Umbilical cord (tissue), 2 donors: ENCODE results near the gene TTC38. TPM values are rescaled to one million over a fixed set of nuclear protein-coding genes. Genes with fewer than 3 reads are reported as not detected.

Experiments
- DNase-seq: peaks from one replicate; pipeline ENCODE4 v3.0.0-alpha.2; 2015; ENCODE audit warnings: low spot score
- total RNA-seq: library from RNA; depleted of rRNA; stranded (reverse); fragments of >200 nt; gene quantifications from one replicate; pipeline ENCODE4 v1.2.3, GENCODE V29; 2014; ENCODE audit warnings: low replicate concordance; ENCODE audit not compliant: insufficient read depth

TTC38 gene
- total RNA-seq, 1 donor from 2014 or later = 20.7 TPM

DNA sequence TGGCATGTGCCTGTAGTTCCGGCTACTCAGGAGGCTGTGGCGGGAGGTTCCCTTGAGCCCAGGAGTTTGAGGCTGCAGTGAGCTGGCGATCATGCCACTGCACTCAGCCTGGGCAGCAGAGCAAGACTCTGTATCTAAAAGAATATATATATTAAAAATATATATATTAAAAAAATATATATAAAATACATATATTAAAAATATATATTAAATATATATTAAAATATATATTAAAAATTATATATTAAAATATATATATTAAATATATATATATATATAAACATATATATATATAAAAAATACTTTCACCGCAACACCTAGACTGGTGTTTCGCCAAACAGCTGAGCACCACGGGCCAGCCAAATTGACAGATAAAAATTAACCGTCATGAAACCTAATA lies 8.8 kb downstream of the TTC38 start:
- DNase-seq = no peak

DNA sequence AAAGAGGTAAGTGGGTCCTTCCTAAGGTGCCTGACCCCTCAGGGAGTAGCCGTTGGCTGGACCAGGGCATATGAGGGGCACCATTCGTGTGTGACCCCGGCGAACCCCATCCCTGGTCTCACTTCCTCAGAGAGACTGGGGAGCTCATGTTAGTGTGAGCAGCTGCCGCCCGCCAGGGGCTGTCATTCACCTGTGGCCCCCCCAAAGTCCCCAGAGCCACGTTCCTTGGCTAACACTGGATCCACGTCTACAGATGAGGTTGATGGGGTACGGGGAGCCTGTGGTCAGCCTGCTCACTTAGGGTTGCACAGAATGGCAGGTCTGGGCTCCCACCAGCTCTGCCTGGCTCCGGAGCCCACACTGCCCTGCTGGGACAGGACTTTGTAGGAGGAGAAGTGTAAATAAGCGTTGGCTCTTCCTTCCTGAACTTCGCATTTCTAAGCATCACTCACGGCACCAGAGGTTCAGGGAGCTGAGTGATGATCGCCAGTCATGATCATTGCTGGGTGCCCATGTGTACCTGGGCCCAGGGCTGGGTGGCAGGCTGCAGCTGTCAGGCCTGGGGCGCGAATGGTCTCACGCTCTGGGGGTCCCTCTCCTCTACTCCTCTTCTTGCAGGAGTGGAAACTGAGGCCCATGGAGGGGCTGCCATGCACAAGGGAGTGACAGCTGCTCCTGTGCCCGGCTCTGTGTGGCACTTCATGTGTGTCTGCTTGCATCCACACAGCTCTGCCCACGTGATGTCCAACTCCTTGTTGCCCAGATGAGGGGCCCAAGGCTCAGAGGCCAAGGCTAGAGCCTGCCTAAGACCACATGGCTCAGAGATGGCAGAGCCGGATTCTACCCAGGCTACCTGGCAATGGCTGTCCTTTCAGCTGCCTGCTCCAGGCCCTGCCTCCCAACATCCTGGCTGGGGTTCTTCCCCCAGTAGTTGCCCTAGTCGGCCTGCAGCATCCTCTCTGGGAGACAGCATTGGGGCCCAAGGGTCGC lies 11.1 kb downstream of the TTC38 start:
- DNase-seq = no peak

DNA sequence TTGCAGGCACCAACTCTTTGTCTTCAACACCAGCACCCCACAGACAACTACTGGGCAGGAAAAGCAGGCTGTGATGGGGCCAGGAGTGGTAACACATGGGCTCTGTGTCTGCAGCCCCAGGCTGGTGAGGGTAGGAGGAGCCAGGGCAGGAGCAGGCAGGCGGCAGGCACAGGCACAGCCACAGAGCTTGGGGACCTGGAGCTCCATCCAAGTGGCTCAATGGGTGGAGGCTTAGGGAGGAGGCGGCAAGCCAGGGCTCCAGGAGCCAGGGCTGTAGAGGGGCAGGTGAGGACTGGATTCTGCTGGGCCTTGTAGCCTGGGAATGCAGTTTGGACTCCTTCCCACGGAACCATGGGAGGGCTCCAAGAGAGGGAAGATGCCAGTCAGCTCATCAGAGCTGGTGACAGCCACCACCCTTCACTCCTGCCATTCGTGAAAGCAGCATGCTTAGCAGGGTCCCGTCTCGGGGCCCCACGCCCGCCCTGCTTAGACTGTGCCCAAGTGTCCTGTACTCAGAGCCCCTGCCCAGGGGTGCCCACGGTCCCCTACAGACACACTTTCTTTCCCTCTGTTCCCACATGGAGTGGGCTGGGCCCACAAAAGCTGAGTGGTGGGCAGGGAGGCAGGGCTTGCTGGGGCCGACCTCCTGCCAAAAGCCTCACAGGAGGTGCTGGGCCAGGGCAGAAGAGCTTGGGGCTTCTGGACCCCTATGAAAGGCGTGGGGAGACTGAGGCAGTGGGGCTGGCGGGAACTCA lies 12.4 kb downstream of the TTC38 start:
- DNase-seq = no peak

DNA sequence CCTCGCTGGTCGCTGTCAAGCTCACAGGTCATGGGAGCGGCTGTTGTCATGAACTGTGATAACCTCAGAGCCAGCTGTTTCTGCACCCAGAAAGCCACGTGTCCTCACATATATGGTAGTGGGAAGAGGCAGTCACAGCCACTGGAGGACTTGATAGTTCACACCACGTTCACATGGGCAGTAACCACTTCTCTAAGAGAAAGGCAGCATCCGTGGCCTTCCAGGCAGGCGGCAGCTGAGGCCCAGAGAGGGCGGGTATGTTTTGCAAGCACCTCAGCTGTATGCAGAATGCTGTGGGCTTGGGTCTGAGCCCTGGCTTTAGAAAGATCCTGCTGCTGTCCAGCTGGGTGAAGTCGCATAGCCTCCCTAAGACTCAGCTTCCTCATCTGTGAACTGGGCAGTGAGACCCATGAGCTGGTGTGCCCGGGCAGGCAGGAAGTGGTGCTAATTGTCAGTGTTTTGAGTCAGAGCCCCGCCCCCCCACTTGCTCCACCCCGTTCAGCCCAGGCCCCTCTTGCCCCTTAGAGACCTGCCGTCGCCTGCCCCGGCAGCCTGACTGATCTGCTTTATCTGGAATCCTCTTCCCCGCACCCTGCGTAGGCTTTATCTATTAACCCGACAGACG lies 13.3 kb downstream of the TTC38 start:
- no peak for DNase-seq

DNA sequence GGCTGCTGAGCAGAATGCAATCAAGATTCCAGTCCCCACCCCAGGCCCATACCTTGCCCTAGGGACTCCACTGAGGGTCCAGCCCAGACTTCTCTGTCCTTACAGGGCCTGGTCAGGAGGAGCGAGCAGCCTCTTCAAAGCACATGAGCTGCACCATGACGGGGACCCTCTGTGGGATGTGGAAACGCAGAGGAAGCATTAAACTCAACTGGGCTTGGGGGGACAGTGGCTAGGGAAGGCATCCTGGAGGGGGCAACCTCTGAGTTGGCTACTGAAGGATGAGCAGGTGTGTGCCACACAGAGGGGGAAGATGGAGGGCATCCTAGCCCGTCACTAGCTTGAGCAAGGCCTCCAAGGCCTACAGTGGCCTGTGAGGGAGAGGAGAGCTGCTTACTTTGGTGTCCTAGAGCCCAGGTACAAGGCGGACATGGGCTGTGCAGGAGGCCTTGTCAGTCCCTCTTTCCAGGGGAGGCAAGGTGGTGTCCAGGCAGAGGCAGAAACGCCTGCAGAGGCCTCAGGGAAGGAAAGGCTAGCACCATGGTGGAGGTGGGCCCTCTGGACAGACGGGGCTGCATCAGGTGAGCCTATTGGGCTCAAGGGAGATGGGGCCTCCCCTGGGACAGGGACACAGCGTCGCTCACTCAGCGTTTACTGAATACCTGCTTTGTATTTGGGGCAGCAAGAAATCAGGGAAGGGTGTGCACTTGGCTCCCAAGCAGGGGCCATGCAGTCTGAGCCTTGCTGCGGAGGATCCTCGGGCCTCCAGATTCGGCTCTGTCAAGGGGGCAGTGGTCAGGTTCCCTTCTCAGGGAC lies 14.3 kb downstream of the TTC38 start:
- no peak for DNase-seq

DNA sequence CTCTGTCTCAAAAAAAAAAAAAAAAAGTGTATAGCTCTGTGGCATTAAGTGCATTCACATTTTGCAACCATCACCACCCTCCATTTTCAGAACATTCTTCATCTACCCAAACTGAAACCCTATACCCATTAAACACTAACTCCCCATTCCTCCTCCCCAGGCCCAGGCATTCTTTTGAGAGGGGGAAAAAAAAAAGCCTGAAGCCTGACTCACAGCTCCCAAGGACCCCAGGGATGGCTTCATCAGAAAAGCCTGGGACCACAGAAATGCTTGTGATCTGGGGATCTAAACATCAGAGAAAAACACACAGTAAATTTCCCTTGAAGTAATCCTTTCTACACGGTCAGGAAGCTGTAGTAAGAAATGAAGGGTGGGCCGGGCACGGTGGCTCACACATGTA lies 18.2 kb downstream of the TTC38 start:
- no peak for DNase-seq

DNA sequence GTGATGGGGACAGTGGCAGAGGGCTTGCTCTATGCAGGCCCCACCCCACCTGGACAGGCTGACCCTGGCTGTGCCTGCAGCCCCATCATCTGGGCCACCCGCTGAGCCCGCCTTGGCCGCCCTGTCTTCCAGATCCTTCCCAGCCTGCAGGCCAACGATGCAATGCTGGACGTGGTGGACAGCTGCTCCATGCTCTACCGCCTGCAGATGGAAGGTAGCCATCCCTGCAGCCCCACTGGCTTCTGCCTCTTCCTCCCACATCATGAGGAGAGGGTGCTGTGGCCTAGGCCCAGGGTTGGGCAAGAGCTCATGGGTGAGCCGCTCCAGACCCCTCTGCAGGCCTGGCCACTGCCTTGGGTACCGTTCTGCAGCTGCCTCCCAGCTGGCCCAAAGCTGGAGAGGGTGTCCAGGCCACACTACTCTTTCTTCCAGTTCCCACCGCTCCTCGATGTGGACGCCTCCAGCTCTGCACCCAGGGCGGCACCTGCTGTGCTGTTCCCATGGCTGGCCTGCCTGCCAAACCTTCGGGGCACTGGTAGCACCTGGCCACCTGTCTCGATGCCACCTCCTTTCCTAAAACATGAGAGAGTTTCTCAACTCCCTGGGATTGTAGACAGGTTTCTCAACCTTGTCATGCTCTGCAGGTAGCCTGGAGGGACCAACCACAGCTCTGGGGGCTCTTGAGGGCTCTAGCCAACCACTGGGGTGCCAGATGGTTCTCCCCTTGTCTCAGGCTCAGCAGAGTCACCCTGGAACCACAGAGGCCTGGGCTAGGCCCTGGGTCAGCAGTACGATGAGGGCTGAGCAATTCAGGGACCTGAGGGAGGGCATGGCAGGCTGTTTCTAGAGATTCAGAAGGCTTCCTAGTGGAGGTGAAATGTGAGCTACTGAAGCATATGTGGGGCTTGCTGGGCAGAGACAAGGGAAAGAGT lies 19.4 kb downstream of the TTC38 start:
- DNase-seq = no peak

DNA sequence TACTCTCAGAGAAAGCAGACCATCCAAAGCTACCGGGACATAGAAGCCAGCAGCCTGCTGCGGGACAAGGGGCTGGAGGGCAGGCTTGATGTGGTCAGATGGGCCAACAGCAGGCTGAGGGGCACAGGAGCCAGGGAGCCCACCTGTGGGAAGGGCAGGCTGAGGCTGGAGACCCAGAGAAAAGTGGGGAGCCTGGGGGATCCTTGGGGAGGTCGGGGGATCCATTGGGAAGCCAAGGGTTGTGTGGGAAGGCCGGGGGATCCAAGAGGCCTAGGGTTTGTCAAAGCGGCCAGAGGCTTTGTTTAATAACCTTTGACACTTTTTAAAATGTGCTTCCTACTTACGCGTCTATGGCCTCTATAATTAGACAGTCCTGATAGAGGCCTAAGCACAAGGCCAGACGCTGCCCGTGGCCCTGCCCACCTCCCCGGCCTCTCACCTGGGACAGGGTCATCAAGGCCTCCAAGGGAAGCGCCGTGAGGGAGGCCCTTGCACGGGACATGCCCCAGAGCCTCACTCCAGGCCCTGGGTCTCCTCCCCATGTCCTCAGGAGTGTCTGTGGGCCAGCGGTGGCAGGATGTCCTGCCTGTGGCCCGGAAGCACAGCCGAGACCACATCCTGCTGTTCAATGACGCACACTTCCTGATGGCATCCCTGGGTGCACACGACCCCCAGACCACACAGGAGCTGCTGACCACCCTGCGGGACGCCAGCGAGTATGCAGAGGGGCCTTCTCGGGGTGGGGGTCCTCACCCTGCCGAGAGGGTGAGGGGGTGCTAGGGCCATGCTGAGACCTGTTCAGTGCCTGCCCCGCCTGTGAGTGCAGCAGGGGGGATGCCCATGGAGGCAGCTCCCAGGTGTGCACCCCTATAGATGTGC lies 20.3 kb downstream of the TTC38 start:
- DNase-seq = no peak

DNA sequence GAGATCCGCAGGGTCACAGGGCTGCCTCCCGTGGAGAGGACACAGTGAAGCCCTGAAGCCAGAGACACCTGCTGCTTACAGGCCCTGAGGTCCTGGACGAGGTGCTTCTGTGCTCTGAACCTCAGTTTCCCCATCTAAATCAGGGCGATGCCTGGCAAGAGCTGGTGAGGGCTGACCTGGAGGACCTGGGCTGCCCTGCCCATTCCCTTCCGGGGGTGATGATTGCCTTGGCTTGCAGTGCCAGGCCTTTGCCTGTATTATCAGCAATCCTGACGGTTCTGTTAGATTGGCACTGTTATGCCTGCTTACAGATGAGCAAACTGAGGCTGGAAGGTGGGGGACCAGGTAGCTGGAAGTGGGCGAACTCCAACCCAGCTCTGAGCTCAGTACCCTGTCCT lies 21.0 kb downstream of the TTC38 start:
- DNase-seq = no peak

DNA sequence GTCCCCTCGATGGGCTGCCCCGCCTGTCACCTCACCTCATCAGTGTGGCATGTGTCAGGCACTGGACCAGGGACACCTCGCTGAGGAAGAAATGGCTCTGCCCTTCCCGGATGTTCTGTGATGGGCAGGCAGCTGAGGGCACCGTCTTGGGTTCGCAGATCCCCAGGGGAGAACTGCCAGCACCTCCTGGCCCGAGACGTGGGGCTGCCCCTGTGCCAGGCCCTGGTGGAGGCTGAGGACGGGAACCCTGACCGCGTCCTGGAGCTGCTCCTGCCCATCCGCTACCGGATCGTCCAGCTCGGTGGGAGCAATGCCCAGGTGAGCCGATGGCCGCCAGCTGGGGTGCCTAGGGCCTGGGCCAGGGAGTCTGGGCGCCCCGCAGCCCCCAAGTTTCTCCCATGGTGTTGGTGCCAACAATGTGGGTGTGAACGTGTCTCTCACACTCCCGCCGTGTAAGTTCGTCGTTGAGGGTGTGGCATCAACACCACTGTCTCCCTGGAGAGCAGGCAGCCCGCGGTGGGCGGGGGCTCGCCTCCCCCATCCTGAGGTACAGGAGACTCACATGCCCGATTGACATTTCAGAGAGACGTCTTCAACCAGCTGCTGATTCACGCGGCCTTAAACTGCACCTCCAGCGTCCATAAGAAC lies 21.6 kb downstream of the TTC38 start:
- DNase-seq = no peak

DNA sequence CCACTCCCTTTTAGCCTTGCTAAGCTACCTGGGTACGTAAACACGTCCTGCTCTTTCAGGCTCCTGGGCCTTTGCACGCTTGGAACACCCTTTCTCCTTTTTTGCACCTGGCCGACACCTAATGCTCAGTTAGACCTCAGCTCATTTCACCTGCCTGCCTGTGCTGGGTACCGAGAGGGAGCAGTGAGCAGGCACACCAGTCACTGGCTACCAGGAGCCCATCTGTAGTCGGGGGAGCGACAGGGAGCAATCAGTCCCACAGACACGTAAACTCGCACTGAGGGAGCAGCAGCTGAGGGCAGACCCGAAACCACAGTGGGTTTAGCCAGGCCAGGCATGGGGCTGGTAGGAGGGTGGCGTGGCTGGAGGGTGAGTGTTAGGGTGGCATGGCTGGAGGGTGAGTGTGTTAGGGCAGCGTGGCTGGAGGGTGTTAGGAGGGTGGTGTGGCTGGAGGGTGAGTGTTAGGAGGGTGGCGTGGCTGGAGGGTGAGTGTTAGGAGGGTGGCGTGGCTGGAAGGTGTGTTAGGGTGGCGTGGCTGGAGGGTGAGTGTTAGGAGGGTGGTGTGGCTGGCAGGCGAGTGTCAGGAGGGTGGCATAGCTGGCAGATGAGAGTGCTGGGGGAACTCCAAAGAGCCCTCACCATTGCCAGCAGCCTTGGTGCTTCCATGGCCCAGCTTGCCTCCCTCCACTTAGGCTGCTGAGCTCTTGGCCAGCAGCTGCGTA lies 22.5 kb downstream of the TTC38 start:
- DNase-seq = no peak

DNA sequence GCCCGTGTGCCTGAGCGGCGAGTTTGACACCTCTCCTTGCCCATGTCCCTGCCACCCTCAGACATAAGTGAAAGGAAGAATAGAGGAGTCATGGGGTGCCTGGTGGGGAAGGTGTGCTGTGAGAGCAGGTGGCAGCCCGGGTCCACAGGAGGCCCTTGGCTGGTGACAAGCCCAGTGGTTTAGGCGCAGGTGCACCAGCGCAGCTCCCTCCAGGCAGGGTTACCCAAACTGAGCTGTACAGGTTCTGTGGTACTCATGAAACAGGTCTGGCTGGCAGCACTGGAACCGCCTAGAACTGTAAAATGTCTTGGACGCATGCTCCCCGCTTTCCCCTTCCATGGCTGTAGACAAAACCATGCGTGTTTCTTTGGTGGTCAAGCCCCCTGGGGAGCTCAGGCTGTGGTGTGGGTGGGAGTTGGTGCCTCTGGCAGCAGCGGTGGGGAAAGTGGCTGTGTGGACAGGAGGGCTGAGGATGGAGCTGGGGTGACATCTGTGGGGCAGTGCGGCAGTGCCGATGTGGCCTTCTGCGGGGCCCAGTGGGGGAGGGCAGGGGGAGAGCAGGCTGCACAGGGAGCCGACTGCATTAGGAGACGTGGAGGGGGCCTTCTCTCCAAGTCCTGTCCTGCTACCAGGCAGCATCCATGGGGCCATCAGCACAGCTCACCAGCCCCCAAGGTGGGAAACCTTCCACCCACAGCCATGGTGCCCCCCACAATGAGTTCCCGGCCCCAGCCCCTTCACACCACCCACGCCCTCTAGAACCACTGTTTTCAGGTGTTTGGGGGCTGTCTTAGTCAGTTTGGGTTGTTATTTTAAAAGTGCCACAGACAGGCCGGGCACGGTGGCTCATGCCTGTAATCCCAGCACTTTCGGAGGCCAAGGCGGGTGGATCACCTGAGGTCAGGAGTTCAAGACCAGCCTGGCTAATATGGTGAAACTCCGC lies 23.3 kb downstream of the TTC38 start:
- no peak for DNase-seq

DNA sequence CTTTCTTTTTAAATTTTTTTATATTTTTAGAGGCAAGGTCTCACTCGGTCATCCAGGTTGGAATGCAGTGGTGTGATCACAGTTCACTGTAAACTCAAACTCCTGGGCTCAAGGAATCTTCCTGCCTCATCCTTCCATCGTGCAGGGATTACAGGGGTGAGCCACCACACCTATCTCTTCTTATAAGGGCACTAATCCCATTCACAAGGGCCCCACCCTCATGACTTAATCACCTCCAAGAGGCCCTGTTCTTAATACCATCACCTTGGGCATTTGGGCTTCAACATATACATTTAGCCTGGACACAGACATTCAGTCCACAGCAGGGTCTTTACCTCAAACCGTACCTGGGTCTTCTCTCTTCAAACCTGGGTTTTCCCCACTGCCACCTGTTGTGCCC lies 24.4 kb downstream of the TTC38 start:
- DNase-seq = no peak

DNA sequence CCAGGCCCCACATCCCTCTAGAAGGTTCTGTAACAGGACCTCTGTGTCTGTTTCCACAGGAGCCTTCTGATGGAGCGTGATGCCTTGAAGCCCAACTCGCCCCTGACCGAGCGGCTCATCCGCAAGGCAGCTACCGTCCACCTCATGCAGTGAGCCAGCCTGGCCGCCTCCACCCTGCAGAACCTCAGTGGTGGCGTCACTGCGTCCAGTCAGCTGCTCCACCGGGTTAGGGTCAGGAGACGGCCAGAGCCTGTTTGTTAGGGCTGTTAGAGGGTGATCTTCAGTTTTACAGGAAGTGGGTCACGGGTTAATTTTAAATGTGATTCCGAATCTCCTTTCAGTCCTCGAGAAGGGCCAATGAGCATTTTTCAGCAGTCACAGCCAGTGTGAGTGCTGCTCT lies 24.9 kb downstream of the TTC38 start:
- no peak for DNase-seq

DNA sequence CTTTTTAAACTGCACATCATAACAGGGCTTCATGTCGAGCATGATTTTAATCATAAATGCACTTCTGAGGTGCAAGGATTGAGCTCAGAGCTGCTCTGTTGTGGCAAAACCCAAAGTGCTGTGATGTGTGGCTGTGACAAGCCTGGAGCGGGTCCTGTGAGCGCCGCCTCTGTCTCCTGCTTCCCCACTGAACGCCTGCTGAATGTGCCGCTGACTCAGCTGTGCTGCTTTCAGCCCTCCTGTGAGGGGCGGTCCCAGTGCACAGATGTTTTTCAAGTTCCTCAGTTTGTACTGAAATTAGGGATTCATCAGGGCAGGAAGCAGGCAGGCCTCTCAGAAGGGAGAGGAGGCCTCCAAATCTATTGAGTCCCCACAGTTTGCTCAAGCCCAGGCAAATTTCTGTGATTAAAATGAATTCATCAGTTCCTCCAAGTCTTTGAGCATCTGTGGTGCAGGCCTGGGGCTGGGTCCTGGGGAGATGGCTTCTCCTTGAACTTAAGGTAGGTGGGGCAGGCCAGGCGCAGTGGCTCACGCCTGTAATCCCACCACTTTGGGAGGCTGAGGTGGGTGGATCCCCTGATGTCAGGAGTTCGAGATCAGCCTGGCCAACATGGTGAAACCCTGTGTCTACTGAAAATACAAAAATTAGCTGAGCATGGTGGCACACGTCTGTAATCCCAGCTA lies 25.9 kb downstream of the TTC38 start:
- DNase-seq = peak; percentile 54

DNA sequence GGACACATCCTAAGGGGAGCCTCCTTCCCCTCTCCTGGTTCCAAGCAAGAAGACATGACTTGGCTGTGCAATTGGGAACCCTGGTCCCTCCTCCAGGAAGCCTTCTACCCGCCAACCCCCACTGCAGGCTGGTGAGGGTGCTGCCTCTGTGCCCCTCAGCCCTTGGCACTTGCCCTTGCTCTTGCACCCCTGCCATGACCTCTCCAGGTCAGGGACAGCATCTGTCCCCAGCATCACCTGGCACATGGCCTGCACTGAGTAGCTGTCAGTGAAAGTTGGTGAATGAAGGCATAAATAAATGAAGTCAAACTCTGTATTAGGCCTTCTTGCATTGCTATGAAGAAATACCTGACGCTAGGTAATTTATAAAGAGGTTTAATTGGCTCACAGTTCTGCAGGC lies 27.0 kb downstream of the TTC38 start:
- DNase-seq = no peak
